ENCODE measurements around the gene NELFB. TPM values are rescaled to one million over a fixed set of nuclear protein-coding genes. Genes with fewer than 3 reads are reported as not detected.

NELFB gene
- total RNA-seq, 1 experiment from 2014 or later, result 95.0 TPM

DNA sequence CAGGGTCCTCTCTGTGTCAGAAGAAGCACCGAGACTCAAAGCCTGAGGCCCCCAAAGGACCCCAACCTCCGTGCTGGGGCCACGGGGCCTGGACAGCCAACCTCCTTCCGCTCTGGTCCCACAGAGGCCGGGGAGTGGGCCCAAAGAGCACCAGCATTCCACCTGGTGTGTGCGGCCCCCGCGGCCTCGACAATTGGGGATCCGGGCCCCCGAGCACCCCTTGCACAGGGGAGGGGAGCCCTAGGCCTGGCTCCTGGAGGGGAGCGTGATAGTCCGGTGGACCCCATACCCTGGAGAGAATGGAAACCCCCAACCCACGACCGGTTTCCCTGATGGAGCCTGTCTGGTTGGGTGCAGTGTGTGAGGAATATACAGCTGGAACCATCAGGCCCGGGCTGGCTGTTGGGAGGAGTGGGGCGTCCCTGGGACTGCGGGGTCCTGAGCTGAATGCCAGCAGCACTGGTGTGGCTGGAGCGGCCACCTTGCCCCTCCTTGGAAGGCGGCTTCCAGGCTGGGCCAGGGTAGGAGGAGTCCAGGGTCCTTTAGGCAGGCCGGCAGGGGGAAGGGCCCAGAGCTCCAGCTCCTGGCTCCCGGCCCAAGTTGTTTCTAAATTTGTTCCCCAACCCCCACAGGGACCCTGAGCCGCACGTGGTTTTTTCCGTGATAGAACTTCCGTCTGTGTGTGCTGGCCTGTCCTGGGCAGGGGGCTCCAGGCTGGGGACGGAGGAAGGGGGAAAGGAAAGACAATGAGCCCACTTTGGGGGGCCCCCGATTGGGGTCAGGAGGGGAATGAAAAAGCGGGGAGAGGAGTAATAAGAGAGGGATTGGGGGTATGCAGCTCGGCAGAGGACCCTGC is 21.6 kb downstream of the NELFB start:
- Mint-ChIP-seq H3K27me3 (ENCODE audit: low read depth) (peaks cover under 1% of the 10 kb centered on the region; the same call in 1 of the 2 replicates), H3K4me1 (peaks cover 25% of the 10 kb centered on the region), H3K9me3 (no peaks in the 10 kb centered on the region), H3K27ac (peak overlapping the region; percentile 90), H3K4me3 (peak overlapping the region; percentile 59), H3K36me3 (no peaks in the 10 kb centered on the region)
- TF ChIP-seq, protein P1, sequence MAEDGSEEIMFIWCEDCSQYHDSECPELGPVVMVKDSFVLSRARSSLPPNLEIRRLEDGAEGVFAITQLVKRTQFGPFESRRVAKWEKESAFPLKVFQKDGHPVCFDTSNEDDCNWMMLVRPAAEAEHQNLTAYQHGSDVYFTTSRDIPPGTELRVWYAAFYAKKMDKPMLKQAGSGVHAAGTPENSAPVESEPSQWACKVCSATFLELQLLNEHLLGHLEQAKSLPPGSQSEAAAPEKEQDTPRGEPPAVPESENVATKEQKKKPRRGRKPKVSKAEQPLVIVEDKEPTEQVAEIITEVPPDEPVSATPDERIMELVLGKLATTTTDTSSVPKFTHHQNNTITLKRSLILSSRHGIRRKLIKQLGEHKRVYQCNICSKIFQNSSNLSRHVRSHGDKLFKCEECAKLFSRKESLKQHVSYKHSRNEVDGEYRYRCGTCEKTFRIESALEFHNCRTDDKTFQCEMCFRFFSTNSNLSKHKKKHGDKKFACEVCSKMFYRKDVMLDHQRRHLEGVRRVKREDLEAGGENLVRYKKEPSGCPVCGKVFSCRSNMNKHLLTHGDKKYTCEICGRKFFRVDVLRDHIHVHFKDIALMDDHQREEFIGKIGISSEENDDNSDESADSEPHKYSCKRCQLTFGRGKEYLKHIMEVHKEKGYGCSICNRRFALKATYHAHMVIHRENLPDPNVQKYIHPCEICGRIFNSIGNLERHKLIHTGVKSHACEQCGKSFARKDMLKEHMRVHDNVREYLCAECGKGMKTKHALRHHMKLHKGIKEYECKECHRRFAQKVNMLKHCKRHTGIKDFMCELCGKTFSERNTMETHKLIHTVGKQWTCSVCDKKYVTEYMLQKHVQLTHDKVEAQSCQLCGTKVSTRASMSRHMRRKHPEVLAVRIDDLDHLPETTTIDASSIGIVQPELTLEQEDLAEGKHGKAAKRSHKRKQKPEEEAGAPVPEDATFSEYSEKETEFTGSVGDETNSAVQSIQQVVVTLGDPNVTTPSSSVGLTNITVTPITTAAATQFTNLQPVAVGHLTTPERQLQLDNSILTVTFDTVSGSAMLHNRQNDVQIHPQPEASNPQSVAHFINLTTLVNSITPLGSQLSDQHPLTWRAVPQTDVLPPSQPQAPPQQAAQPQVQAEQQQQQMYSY (CRISPR knock-in tag; IDR thresholded peaks at IDR 0.05), result no peak
- TF ChIP-seq JUN (CRISPR knock-in tag; IDR thresholded peaks at IDR 0.05) (no peak), ZNF416 (CRISPR knock-in tag; IDR thresholded peaks at IDR 0.05) (no peak), MAX (CRISPR knock-in tag; IDR thresholded peaks at IDR 0.05) (peak; percentile 47)
- ChIA-PET CTCF (interaction anchor here (0.6 to 2.7 kb wide), 22 partner anchors 10 to 258 kb away, joined by 3 to 30 read pairs (median 5); partner anchors contain the start of genes ENTPD8, EXD3, NELFB and NOXA1), POLR2A (interaction anchor here (0.7 to 2.0 kb wide), 5 partner anchors 27 to 39 kb away, joined by 3 to 12 read pairs (median 4); partner anchors contain the start of gene TUBB4B)
- ATAC-seq (peak; percentile 32), DNase-seq (ENCODE audit: low spot score) (peak; percentile 62)

DNA sequence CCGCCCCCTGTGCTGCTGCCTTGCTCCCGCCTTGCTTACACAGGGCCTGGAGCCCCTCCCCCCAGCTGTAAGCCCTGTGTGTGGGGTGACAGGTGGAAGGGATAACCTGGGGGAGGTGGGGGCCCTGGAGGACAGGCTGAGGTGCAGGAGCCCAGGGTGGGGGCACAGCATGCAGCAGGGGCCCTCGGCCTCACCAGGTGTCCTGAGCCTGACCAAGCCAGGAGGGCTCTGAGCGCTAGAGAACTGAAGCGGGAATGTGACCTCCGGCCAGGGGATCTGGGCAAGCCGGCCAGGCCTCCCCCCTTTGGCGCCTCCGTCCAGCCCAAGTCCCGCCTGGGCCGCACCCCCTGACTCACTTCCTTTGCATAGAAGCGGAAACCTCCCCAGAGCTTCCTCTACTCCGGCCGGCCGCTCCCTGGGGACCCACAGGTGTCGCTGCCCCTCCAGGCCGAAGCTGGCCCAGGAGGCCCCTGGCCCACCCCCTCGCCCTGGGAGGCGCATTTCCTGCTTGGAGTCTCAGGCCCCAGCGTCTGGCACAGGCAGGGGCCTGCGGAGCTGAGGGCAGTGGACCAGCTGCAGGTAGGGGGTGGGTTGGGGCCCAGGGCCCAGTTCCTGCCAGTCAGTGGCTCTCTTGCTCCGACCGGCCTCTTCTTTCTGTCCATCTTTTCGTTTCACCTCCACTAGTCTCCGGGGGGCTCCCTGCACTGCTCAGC is 22.4 kb downstream of the NELFB start, which contains the start of gene TOR4A:
Gene TOR4A, plus strand, starts transcription at position 398 of the 713 bp plus-strand sequence. CDS start 964 bp downstream, outside the sequence.
- POLR2A ChIA-PET, result interaction anchor here (0.7 to 2.0 kb wide), 5 partner anchors 26 to 38 kb away, joined by 3 to 12 read pairs (median 4); partner anchors contain the start of gene TUBB4B
- H3K4me3 Mint-ChIP-seq, result peak within 1 kb of the TSS; percentile 62
- H3K27me3 Mint-ChIP-seq (ENCODE audit: low read depth), result peaks cover 8% of the 10 kb centered on the region
- CTCF ChIA-PET, result interaction anchor here (0.6 to 2.7 kb wide), 24 partner anchors 9 to 258 kb away, joined by 3 to 30 read pairs (median 4); partner anchors contain the start of genes ENTPD8, EXD3, NELFB and NOXA1
- peak; percentile 76 for DNase-seq (ENCODE audit: low spot score)
- H3K9me3 Mint-ChIP-seq, result no peaks in the 10 kb centered on the region
- no peaks in the 10 kb centered on the region for H3K36me3 Mint-ChIP-seq
- H3K27ac Mint-ChIP-seq, result peak within 1 kb of the TSS; percentile 90
- H3K4me1 Mint-ChIP-seq, result peaks cover 25% of the 10 kb centered on the region
- peak; percentile 36 for ATAC-seq
- TF ChIP-seq, protein P2, sequence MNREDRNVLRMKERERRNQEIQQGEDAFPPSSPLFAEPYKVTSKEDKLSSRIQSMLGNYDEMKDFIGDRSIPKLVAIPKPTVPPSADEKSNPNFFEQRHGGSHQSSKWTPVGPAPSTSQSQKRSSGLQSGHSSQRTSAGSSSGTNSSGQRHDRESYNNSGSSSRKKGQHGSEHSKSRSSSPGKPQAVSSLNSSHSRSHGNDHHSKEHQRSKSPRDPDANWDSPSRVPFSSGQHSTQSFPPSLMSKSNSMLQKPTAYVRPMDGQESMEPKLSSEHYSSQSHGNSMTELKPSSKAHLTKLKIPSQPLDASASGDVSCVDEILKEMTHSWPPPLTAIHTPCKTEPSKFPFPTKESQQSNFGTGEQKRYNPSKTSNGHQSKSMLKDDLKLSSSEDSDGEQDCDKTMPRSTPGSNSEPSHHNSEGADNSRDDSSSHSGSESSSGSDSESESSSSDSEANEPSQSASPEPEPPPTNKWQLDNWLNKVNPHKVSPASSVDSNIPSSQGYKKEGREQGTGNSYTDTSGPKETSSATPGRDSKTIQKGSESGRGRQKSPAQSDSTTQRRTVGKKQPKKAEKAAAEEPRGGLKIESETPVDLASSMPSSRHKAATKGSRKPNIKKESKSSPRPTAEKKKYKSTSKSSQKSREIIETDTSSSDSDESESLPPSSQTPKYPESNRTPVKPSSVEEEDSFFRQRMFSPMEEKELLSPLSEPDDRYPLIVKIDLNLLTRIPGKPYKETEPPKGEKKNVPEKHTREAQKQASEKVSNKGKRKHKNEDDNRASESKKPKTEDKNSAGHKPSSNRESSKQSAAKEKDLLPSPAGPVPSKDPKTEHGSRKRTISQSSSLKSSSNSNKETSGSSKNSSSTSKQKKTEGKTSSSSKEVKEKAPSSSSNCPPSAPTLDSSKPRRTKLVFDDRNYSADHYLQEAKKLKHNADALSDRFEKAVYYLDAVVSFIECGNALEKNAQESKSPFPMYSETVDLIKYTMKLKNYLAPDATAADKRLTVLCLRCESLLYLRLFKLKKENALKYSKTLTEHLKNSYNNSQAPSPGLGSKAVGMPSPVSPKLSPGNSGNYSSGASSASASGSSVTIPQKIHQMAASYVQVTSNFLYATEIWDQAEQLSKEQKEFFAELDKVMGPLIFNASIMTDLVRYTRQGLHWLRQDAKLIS (CRISPR knock-in tag; IDR thresholded peaks at IDR 0.05; ENCODE audit: borderline replicate concordance), result no peak
- TF ChIP-seq SOX15 (CRISPR knock-in tag; IDR thresholded peaks at IDR 0.05) (no peak), ZNF423 (CRISPR knock-in tag; IDR thresholded peaks at IDR 0.05) (peak; percentile 83), NFATC4 (CRISPR knock-in tag; IDR thresholded peaks at IDR 0.05) (no peak), GRHL2 (CRISPR knock-in tag; IDR thresholded peaks at IDR 0.05; ENCODE audit: insufficient replicate concordance, severe bottlenecking) (no peak), MAX (CRISPR knock-in tag; IDR thresholded peaks at IDR 0.05) (peak; percentile 12; the same call in 1 of the 2 replicates), ZMAT4 (CRISPR knock-in tag; IDR thresholded peaks at IDR 0.05) (no peak), SP1 (CRISPR knock-in tag; conservative IDR thresholded peaks at IDR 0.05) (peak; percentile 44; the same call in 1 of the 2 replicates), NR1H2 (CRISPR knock-in tag; IDR thresholded peaks at IDR 0.05) (no peak), ZNF532 (CRISPR knock-in tag; IDR thresholded peaks at IDR 0.05; ENCODE audit: borderline replicate concordance) (no peak), ESRRA (CRISPR knock-in tag; IDR thresholded peaks at IDR 0.05; ENCODE audit: borderline replicate concordance) (no peak)
- TF ChIP-seq, protein P3, sequence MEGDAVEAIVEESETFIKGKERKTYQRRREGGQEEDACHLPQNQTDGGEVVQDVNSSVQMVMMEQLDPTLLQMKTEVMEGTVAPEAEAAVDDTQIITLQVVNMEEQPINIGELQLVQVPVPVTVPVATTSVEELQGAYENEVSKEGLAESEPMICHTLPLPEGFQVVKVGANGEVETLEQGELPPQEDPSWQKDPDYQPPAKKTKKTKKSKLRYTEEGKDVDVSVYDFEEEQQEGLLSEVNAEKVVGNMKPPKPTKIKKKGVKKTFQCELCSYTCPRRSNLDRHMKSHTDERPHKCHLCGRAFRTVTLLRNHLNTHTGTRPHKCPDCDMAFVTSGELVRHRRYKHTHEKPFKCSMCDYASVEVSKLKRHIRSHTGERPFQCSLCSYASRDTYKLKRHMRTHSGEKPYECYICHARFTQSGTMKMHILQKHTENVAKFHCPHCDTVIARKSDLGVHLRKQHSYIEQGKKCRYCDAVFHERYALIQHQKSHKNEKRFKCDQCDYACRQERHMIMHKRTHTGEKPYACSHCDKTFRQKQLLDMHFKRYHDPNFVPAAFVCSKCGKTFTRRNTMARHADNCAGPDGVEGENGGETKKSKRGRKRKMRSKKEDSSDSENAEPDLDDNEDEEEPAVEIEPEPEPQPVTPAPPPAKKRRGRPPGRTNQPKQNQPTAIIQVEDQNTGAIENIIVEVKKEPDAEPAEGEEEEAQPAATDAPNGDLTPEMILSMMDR (IDR thresholded peaks at IDR 0.05), result no peak

Measured in WTC11 (cell line).